Fibroblast of villous mesenchyme (primary cell): ENCODE results near the gene TMEM242. TPM values are rescaled to one million over a fixed set of nuclear protein-coding genes. Genes with fewer than 3 reads are reported as not detected.

Experiments
- DNase-seq: peaks from one replicate; pipeline ENCODE4 v3.0.0-alpha.2; 2010; ENCODE audit warnings: low read depth
- H3K4me3 ChIP-seq: 2 replicates; pipeline ENCODE4 v1.5.1; 2011; ENCODE audit warnings: low read depth, mild to moderate bottlenecking, low read length
- total RNA-seq: library from RNA; depleted of rRNA; stranded (reverse); fragments of >200 nt; gene quantifications from 2 replicates; pipeline ENCODE4 v1.2.3, GENCODE V29; 2012
- TF ChIP-seq, protein P1 (sequence below): IDR thresholded peaks from 2 replicates; pipeline ENCODE4 v1.5.1; 2012; ENCODE audit warnings: low read depth, mild to moderate bottlenecking, low read length; ENCODE audit not compliant: insufficient read depth

The TMEM242 gene
- total RNA-seq, 1 donor, result 4.3 TPM

DNA sequence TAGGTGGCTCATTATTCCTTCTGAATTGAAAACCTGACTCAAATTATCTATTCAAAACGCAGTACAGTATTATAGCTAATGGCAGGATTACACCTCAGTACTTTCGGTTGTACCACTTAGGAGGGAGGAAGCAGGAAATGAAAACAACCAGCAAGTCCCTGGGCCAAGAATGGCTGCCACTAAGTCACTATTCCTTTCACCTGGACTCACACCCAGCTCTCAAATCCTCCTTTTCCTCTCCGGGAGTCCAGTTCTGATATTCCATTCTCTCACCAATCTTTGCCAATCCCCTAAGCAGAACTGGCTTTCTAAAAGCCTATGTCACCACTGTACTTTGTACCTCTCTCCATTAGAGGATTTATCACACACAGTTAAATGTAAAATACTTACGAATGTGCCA lies 20.6 kb downstream of the TMEM242 start:
- H3K4me3 ChIP-seq, result no peak overlapping the region
- TF ChIP-seq, protein P1, sequence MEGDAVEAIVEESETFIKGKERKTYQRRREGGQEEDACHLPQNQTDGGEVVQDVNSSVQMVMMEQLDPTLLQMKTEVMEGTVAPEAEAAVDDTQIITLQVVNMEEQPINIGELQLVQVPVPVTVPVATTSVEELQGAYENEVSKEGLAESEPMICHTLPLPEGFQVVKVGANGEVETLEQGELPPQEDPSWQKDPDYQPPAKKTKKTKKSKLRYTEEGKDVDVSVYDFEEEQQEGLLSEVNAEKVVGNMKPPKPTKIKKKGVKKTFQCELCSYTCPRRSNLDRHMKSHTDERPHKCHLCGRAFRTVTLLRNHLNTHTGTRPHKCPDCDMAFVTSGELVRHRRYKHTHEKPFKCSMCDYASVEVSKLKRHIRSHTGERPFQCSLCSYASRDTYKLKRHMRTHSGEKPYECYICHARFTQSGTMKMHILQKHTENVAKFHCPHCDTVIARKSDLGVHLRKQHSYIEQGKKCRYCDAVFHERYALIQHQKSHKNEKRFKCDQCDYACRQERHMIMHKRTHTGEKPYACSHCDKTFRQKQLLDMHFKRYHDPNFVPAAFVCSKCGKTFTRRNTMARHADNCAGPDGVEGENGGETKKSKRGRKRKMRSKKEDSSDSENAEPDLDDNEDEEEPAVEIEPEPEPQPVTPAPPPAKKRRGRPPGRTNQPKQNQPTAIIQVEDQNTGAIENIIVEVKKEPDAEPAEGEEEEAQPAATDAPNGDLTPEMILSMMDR, result no peak
- no peak for DNase-seq

DNA sequence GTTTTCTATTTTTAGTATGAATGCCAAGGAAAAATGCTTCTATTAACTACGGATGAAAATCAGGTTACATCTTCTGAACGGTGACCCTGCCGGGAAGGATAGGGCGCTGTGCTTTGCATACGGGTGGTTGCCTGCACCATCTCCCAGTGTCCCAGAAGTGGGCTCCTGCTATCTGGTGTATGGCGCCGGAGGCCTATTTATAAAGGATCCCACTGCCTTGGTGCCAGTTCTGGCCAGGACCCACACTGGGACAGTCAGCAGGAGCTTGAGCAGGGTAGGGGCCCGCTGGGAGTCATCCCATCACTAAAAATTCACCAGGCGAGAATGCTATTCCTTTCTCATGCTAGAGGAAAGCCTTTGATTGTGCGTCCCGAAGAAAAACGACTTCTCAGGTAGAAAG lies 22.9 kb downstream of the TMEM242 start:
- no peak overlapping the region for H3K4me3 ChIP-seq

DNA sequence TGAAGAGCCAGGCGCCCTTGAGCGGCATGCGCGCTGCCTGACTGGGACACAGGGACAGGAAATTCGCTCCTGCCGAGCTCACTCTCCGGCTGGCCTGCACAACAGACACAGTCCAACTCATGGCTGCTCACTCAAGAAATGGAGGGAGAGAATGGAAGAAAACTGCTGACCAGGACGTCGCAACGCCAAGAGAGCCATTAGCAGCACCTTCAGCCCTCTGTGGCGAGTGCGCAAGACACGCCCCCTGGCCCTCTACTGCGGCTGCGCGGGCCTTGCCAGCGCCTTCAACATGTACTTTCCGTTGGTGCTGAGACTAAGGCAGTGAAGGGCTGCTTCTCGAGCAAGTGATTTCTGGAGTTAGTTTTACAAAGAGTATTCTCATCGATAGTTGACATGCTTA lies 23.3 kb downstream of the TMEM242 start:
- TF ChIP-seq, protein P1, result no peak
- no peak for DNase-seq
- no peak overlapping the region for H3K4me3 ChIP-seq

More for the DNA sequence above, 22.9 kb downstream of the TMEM242 start:
- TF ChIP-seq, protein P1, result no peak
- DNase-seq, result no peak

DNA sequence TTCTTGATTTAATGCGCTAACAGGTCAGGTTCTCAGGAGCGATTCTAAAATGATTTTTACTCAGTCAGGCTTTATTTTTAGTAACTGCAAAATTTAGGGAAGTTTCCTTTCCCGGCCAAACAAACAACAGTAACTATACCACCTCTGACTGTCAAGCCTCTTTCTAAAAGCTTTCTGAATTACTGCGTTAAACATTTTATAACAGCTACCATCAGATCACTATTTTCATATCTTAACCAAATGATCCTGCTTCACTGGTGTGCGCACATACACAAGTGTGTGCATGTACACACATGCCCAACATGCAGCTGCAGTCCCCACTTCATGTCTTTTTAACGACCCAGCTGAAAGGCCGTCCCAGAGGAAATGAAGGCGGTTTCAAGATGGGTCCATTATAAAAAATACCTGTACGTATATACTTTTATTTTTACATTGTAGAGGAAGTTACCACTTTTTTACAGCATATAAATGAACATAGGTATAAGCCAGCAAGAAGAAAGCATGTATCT lies 25.0 kb downstream of the TMEM242 start:
- DNase-seq, result no peak
- H3K4me3 ChIP-seq, result no peak overlapping the region
- TF ChIP-seq, protein P1, result no peak

DNA sequence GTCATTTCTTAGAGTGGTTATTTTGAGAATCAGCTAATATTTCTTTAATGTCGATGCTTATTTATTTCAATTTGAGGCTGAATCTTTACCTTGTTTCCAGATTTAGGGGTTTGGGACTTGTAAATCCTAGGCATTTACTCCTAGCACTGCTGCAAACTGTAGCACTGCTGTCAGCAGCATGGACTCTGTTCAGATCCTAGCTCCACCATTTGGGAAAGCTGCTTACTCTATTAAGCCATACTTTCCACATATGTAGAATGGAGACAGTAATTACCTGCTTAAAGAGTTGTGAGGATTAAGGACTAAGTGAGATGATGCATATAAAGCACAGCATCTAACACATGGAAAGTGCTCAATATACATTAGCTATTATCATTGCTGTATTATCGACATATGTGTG lies 28.7 kb downstream of the TMEM242 start:
- no peak overlapping the region for H3K4me3 ChIP-seq
- DNase-seq, result no peak
- TF ChIP-seq, protein P1, result no peak

DNA sequence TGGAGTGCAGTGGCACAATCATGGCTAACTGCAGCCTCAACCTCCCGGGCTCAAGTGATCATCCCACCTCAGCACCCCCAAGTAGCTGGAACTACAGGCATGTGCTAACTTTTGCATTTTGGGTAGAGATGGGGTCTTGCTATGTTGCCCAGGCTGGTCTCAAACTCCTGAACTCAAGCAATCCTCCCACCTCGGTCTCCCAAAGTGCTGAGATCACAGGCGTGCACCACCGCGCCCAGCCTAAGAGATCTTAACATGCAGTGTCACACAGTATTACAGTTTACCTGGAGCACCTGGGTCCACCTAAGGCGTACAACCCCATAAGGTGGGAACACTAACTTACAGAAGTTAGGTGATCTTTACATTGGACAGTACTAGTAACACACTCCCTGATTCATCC lies 29.5 kb downstream of the TMEM242 start:
- no peak for DNase-seq
- H3K4me3 ChIP-seq, result no peak overlapping the region
- TF ChIP-seq, protein P1, result no peak

DNA sequence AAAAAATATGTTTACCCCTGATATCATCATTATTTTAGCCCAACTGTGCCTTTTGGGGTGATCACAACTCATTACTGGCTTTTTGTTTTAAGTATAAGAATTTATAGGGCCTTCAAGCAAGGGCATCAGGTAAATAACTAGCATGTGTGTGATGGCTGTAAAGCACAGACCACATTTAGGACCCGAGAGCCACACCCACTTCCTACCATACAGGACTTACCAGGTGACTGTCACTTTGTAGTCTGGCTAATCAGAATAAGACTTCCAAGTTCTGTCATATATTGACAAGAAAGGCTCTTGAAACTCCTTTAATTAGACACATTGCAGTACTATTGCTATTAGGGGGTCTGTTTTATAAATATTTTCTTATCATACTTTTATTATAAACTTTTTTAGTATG lies 31.1 kb downstream of the TMEM242 start:
- no peak for DNase-seq
- TF ChIP-seq, protein P1, result no peak
- no peak overlapping the region for H3K4me3 ChIP-seq
